SK-N-SH (cell line): ENCODE data around the gene CCDC171. TPM values are rescaled to one million over a fixed set of nuclear protein-coding genes. Genes with fewer than 3 reads are reported as not detected.

Experiments
- CTCF ChIA-PET: fragments of 300-600, 350-600 bp; formaldehyde crosslinking; extraction: SDS; loops from one replicate; lab custom pipeline; 2021; lab: Yijun Ruan, JAX
- POLR2A ChIA-PET: fragments of 350-600 bp; sonication (Branson Sonifier 250); formaldehyde crosslinking; extraction: SDS; loops from one replicate; lab custom pipeline; 2020; ENCODE audit warnings: antibody characterized with exemption, inconsistent platforms; lab: Yijun Ruan, JAX
- DNase-seq: peaks from one replicate; pipeline ENCODE4 v3.0.0; 2012
- H2AFZ ChIP-seq: fragments of 200-600 bp; sonication (generic); 2 replicates; pipeline ENCODE4 v1.8.1; 2016; ENCODE audit warnings: antibody characterized with exemption, mild to moderate bottlenecking, low read depth
- H3F3A ChIP-seq: fragments of 200-600 bp; sonication (generic); replicated peaks from 2 replicates; pipeline ENCODE3; 2016; ENCODE audit warnings: antibody characterized with exemption, mild to moderate bottlenecking; ENCODE audit not compliant: insufficient read depth
- H3K27ac ChIP-seq, 2 experiments: fragments of 200-500 bp in 1 of 2; fragments of 200-600 bp in 1 of 2; sonication (Bioruptor generic) in 1 of 2; sonication (generic), shearing (Covaris generic) in 1 of 2; 2 replicates each; pipeline versions ENCODE4 v1.5.1 to v1.6.1; 2014 to 2016; ENCODE audit warnings: low read depth in 2 of 2, inconsistent platforms in 1 of 2, low read length in 1 of 2, mild to moderate bottlenecking in 1 of 2, mixed read lengths in 1 of 2
- H3K27me3 ChIP-seq: fragments of 200-600 bp; sonication (generic), shearing (Covaris generic); 2 replicates; pipeline ENCODE4 v1.6.1; 2016; ENCODE audit warnings: mixed run types; ENCODE audit not compliant: insufficient read depth
- H3K36me3 ChIP-seq, 2 experiments: fragments of 200-500 bp in 1 of 2; fragments of 200-600 bp in 1 of 2; sonication (Bioruptor generic) in 1 of 2; sonication (generic) in 1 of 2; replicated peaks in 1 of 2; 2 replicates each; pipeline versions ENCODE3 to v1.5.1; 2014 to 2016; ENCODE audit warnings: low read length in 1 of 2, mild to moderate bottlenecking in 1 of 2; ENCODE audit not compliant: insufficient read depth in 2 of 2, control insufficient read depth in 1 of 2
- H3K4me1 ChIP-seq, 2 experiments: fragments of 200-500 bp in 1 of 2; fragments of 200-600 bp in 1 of 2; sonication (Bioruptor generic) in 1 of 2; sonication (generic), shearing (Covaris generic) in 1 of 2; 2 replicates each; pipeline versions ENCODE4 v1.5.1 to v1.6.1; 2014 to 2016; ENCODE audit warnings: low read depth in 1 of 2, low read length in 1 of 2, mixed run types in 1 of 2; ENCODE audit not compliant: insufficient read depth in 2 of 2, control insufficient read depth in 1 of 2
- H3K4me2 ChIP-seq: fragments of 200-600 bp; sonication (generic), shearing (Covaris generic); 2 replicates; pipeline ENCODE4 v1.6.1; 2017; ENCODE audit warnings: mixed run types
- H3K4me3 ChIP-seq, 2 experiments: fragments of 200-500 bp in 1 of 2; fragments of 200-600 bp in 1 of 2; sonication (Bioruptor generic) in 1 of 2; sonication (generic), shearing (Covaris generic) in 1 of 2; 2 replicates each; pipeline versions ENCODE4 v1.5.1 to v1.8.1; 2014 to 2016; ENCODE audit warnings: low read depth in 2 of 2, inconsistent platforms in 1 of 2, low read length in 1 of 2, mild to moderate bottlenecking in 1 of 2, mixed read lengths in 1 of 2, moderate library complexity in 1 of 2
- H3K79me2 ChIP-seq: fragments of 200-600 bp; sonication (generic); 2 replicates; pipeline ENCODE4 v1.8.1; 2017; ENCODE audit warnings: mild to moderate bottlenecking; ENCODE audit not compliant: insufficient read depth
- H3K9ac ChIP-seq: fragments of 200-600 bp; sonication (generic); 2 replicates; pipeline ENCODE4 v1.6.1; 2017; ENCODE audit warnings: mixed run types
- H3K9me2 ChIP-seq: fragments of 200-600 bp; sonication (generic); 2 replicates; pipeline ENCODE4 v1.6.1; 2017; ENCODE audit warnings: mixed run types
- H3K9me3 ChIP-seq: fragments of 200-600 bp; sonication (generic); 2 replicates; pipeline ENCODE4 v1.6.1; 2017; ENCODE audit warnings: mixed run types, mild to moderate bottlenecking, moderate library complexity
- H4K20me1 ChIP-seq: fragments of 200-600 bp; sonication (generic); 2 replicates; pipeline ENCODE4 v1.6.1; 2017; ENCODE audit warnings: mild to moderate bottlenecking, mixed run types; ENCODE audit not compliant: insufficient read depth
- ELF1 ChIP-seq: IDR thresholded peaks from 2 replicates; pipeline ENCODE4 v1.4.0; 2012
- FOSL2 ChIP-seq: IDR thresholded peaks from 2 replicates; pipeline ENCODE4 v1.4.0; 2012; ENCODE audit warnings: low read depth, mild to moderate bottlenecking, moderate library complexity, borderline replicate concordance
- FOXJ3 ChIP-seq: sonication (generic); formaldehyde crosslinking; IDR thresholded peaks from 2 replicates; pipeline ENCODE4 v1.5.1; 2020; ENCODE audit warnings: mild to moderate bottlenecking, missing genetic modification reagents
- NFIC ChIP-seq: IDR thresholded peaks from 2 replicates; pipeline ENCODE4 v1.4.0; 2012; ENCODE audit warnings: borderline replicate concordance
- POLR2AphosphoS5 ChIP-seq: IDR thresholded peaks from 2 replicates; pipeline ENCODE4 v1.6.1; 2012; ENCODE audit warnings: low read depth, low read length
- RAD21 ChIP-seq: IDR thresholded peaks from 2 replicates; pipeline ENCODE4 v1.6.1; 2012; ENCODE audit warnings: mild to moderate bottlenecking, low read length
- SIN3A ChIP-seq: IDR thresholded peaks from 2 replicates; pipeline ENCODE4 v1.6.1; 2012; ENCODE audit warnings: low read depth, mild to moderate bottlenecking, low read length, moderate library complexity, borderline replicate concordance
- SMC3 ChIP-seq: IDR thresholded peaks from 2 replicates; pipeline ENCODE4 v1.6.1; 2012; ENCODE audit warnings: low read depth, low read length, improper control_type of control experiment
- whole genome bisulfite sequencing: methylation state at CpG from one replicate; pipeline ENCODE4 v1.1.6; 2017; ENCODE audit warnings: low lambda C conversion rate; 5-methylcytosine and 5-hydroxymethylcytosine counted together
- polyA plus RNA-seq, 3 experiments: library from polyadenylated mRNA; depleted of rRNA; stranded (reverse); fragments of >200 nt; gene quantifications; 2 replicates each; pipeline ENCODE4 v1.2.3, GENCODE V29; 2012
- TF ChIP-seq, protein P1 (sequence below): IDR thresholded peaks from 2 replicates; pipeline ENCODE4 v1.4.0; 2012; ENCODE audit warnings: low read depth, borderline replicate concordance
- TF ChIP-seq, protein P2 (sequence below): fragments of 200-600 bp; sonication (generic); IDR thresholded peaks from 2 replicates; pipeline ENCODE4 v1.6.1; 2017; ENCODE audit warnings: antibody characterized with exemption, mild to moderate bottlenecking, moderate library complexity

Gene CCDC171
- polyA plus RNA-seq, 1 of the 3 experiments (the other 2 are of a cell fraction), result 0.54 TPM

DNA sequence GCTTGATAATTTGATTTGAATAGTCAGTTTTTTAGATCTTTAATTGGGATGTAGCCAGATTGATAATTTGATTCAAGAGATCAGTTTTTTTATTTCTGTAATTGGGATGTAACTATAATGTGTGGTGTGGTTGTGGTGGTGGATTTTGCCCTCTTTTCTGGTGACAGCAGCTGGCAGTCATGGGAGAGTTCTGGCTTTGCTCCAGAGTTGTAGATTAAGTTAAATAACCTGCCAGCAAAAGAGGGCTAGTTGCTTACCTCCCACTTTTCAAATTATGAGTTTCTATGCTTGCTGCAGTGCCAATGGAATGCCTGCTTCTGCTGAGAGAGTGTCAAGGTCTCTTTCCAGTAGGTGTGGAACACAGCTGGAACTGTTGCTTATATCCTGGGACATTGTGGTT, 315.1 kb downstream of the CCDC171 start:
- Histone ChIP-seq H3K9ac (no peak overlapping the region), H2AFZ (no peak overlapping the region), H3K27me3 (no peaks in the 10 kb centered on the region), H3K36me3 (no peaks in the 10 kb centered on the region), H3K79me2 (no peaks in the 10 kb centered on the region), H4K20me1 (no peaks in the 10 kb centered on the region), H3K4me3 (no peak overlapping the region), H3K9me3 (no peaks in the 10 kb centered on the region), H3K27ac (no peak overlapping the region), H3K4me1 (peaks cover 0 to 6% of the 10 kb centered on the region in 2 experiments; a peak in 2 of 4 replicates), H3K4me2 (no peak overlapping the region), H3K9me2 (no peaks in the 10 kb centered on the region), H3F3A (no peaks in the 10 kb centered on the region)
- DNase-seq, result no peak
- POLR2A ChIA-PET, result no interaction called here
- TF ChIP-seq SIN3A (no peak), POLR2AphosphoS5 (no peak), FOXJ3 (CRISPR knock-in tag) (no peak), NFIC (no peak), RAD21 (no peak), ELF1 (no peak)
- TF ChIP-seq, protein P1, sequence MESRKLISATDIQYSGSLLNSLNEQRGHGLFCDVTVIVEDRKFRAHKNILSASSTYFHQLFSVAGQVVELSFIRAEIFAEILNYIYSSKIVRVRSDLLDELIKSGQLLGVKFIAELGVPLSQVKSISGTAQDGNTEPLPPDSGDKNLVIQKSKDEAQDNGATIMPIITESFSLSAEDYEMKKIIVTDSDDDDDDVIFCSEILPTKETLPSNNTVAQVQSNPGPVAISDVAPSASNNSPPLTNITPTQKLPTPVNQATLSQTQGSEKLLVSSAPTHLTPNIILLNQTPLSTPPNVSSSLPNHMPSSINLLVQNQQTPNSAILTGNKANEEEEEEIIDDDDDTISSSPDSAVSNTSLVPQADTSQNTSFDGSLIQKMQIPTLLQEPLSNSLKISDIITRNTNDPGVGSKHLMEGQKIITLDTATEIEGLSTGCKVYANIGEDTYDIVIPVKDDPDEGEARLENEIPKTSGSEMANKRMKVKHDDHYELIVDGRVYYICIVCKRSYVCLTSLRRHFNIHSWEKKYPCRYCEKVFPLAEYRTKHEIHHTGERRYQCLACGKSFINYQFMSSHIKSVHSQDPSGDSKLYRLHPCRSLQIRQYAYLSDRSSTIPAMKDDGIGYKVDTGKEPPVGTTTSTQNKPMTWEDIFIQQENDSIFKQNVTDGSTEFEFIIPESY, result no peak
- TF ChIP-seq, protein P2, sequence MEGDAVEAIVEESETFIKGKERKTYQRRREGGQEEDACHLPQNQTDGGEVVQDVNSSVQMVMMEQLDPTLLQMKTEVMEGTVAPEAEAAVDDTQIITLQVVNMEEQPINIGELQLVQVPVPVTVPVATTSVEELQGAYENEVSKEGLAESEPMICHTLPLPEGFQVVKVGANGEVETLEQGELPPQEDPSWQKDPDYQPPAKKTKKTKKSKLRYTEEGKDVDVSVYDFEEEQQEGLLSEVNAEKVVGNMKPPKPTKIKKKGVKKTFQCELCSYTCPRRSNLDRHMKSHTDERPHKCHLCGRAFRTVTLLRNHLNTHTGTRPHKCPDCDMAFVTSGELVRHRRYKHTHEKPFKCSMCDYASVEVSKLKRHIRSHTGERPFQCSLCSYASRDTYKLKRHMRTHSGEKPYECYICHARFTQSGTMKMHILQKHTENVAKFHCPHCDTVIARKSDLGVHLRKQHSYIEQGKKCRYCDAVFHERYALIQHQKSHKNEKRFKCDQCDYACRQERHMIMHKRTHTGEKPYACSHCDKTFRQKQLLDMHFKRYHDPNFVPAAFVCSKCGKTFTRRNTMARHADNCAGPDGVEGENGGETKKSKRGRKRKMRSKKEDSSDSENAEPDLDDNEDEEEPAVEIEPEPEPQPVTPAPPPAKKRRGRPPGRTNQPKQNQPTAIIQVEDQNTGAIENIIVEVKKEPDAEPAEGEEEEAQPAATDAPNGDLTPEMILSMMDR, result no peak
- CTCF ChIA-PET, result no interaction called here

DNA sequence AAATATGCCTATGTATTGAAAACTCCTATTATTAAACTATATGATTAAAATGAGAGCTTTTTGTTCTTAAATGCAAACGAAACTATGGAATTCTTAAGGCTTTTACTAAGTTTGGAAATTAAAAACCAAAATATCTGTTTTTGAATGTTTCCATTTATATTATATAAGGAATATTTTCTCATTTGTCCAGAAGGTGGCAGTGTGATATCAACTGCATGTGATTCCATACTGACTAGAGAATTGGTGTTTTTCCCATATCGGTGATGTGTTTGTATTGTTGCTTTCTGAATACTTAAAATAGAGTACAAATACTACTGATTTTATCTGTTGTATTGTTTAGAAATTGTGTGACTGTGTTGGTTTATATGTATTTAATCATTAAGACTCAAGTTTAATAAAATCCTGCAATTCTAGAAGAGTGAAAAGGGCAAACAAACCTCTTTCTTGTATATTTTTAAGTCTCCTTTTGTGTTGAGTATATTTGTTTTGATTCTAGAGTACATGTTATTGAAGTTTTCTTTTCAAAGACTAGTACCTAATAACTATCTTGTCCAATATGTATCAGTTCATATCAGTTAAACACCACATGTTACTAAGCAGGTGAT, 320.8 kb downstream of the CCDC171 start:
- no peaks in the 10 kb centered on the region for H3F3A ChIP-seq
- peak overlapping the region; percentile 24; the same call in 1 of the 2 replicates for H2AFZ ChIP-seq
- DNase-seq, result peak; percentile 35
- TF ChIP-seq RAD21, result peak; percentile 88
- TF ChIP-seq FOSL2, result no peak
- no peak for TF ChIP-seq POLR2AphosphoS5
- peak; percentile 63 for TF ChIP-seq SMC3
- TF ChIP-seq, protein P2, result peak; percentile 83
- 3% methylated on average over 2 of the region's 2 CpGs for WGBS
- no peaks in the 10 kb centered on the region for H3K27me3 ChIP-seq
- H3K4me2 ChIP-seq, result no peak overlapping the region
- H3K9me3 ChIP-seq, result no peaks in the 10 kb centered on the region
- H3K9me2 ChIP-seq, result no peaks in the 10 kb centered on the region
- peaks cover 5 to 8% of the 10 kb centered on the region in 2 experiments; a peak in 2 of 4 replicates for H3K4me1 ChIP-seq
- H3K27ac ChIP-seq, result peak overlapping the region; percentile 11 to 25; a peak in 1 of 4 replicates
- POLR2A ChIA-PET, result no interaction called here
- CTCF ChIA-PET, result interaction anchor here (0.6 to 2.7 kb wide), 27 partner anchors 9 to 1589 kb away, joined by 3 to 10 read pairs (median 3); no protein-coding TSS in a partner anchor
- no peak overlapping the region for H3K4me3 ChIP-seq
- H3K9ac ChIP-seq, result no peak overlapping the region
- H3K79me2 ChIP-seq, result no peaks in the 10 kb centered on the region
- no peaks in the 10 kb centered on the region for H4K20me1 ChIP-seq
- H3K36me3 ChIP-seq, result no peaks in the 10 kb centered on the region
